ENCODE measurements around the gene MAML3.
A peak's percentile ranks its signal among the peaks of the same experiment; 100 is the strongest.

The MAML3 gene

GRCh38 chr4:140158365-140159030 lies 4.5 kb upstream of the MAML3 start:
- TF ChIP-seq, protein P1, sequence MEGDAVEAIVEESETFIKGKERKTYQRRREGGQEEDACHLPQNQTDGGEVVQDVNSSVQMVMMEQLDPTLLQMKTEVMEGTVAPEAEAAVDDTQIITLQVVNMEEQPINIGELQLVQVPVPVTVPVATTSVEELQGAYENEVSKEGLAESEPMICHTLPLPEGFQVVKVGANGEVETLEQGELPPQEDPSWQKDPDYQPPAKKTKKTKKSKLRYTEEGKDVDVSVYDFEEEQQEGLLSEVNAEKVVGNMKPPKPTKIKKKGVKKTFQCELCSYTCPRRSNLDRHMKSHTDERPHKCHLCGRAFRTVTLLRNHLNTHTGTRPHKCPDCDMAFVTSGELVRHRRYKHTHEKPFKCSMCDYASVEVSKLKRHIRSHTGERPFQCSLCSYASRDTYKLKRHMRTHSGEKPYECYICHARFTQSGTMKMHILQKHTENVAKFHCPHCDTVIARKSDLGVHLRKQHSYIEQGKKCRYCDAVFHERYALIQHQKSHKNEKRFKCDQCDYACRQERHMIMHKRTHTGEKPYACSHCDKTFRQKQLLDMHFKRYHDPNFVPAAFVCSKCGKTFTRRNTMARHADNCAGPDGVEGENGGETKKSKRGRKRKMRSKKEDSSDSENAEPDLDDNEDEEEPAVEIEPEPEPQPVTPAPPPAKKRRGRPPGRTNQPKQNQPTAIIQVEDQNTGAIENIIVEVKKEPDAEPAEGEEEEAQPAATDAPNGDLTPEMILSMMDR (IDR thresholded peaks at IDR 0.05; ENCODE audit: low read depth, low read length, missing control alignments), result no peak
- DNase-seq (ENCODE audit: extremely low read depth, low read depth), result no peak
- H3K4me3 ChIP-seq (replicated peaks; ENCODE audit: low read depth, low read length), result no peak overlapping the region

GRCh38 chr4:140157341-140157740 lies 3.4 kb upstream of the MAML3 start:
- TF ChIP-seq, protein P1 (IDR thresholded peaks at IDR 0.05; ENCODE audit: low read depth, low read length, missing control alignments), result no peak
- DNase-seq (ENCODE audit: extremely low read depth, low read depth), result no peak
- no peak overlapping the region for H3K4me3 ChIP-seq (replicated peaks; ENCODE audit: low read depth, low read length)

DNA sequence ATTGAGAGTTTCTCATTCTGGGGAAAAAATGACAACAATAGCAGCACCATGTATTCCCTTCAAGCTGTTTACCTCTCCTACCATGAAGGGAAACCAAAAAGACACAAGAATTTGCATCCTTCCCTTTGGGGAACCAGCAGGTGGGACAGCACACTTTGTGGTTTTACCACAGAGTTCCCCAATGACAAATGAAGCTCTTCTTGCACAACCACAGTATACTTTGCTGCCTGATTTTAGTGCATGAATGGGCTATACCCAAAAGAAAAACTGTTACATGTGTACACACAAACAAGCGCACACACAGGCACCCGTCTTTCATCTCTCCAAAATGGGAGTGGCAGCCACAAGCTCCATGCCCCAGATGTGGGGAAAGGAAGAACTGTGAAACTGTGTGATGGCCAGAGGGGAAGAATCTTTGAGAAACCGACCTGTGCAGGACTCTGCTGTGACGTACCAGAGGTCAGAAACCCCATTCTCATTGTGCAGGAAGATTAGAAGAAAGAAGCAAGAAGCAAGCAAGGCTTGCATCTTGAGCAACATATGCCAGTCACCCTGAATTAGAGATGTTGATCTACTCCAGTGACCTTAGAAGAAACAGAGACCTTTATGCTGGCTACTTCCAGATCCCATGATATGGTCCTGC lies 2.7 kb upstream of the MAML3 start:
- no peak for DNase-seq (ENCODE audit: extremely low read depth, low read depth)
- H3K4me3 ChIP-seq (replicated peaks; ENCODE audit: low read depth, low read length), result no peak overlapping the region
- TF ChIP-seq, protein P1 (IDR thresholded peaks at IDR 0.05; ENCODE audit: low read depth, low read length, missing control alignments), result no peak

DNA sequence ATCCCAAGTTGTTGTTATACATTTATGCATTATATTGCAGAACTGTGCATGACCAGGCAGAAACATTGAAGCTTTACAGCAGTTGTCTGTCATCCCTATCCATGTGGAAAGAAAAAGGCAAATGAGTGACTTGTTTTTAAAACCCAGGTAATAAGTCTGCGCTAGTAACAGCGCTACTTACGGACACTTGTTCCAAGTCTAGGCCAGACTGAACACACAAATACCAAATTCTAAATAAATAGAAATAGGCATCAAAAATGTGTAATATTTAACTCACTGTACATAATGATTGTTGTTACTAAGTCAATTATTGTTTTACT lies 548 bp upstream of the MAML3 start:
- H3K4me3 ChIP-seq (replicated peaks; ENCODE audit: low read depth, low read length), result peak overlapping the region; percentile 88
- TF ChIP-seq, protein P1 (IDR thresholded peaks at IDR 0.05; ENCODE audit: low read depth, low read length, missing control alignments), result no peak
- no peak for DNase-seq (ENCODE audit: extremely low read depth, low read depth)

GRCh38 chr4:140153419-140153717 lies 616 bp downstream of the MAML3 start:
- H3K4me3 ChIP-seq (replicated peaks; ENCODE audit: low read depth, low read length), result peak overlapping the region; percentile 88
- no peak for DNase-seq (ENCODE audit: extremely low read depth, low read depth)
- TF ChIP-seq, protein P1 (IDR thresholded peaks at IDR 0.05; ENCODE audit: low read depth, low read length, missing control alignments), result no peak

GRCh38 chr4:140152751-140153418 lies 1.1 kb downstream of the MAML3 start:
- DNase-seq (ENCODE audit: extremely low read depth, low read depth), result no peak
- TF ChIP-seq, protein P1 (IDR thresholded peaks at IDR 0.05; ENCODE audit: low read depth, low read length, missing control alignments), result no peak
- H3K4me3 ChIP-seq (replicated peaks; ENCODE audit: low read depth, low read length), result peak overlapping the region; percentile 88

All from HFF-Myc (cell line).